Mesendoderm (in vitro differentiated cells): ENCODE results near the gene TTLL12.
"Not testable (repeated sequence)": the region's sequence is repeated elsewhere in the genome, so short reads cannot be mapped to it uniquely, and the experiment has no call there.

ENCODE experiments used
- DNase-seq: peaks from one replicate; pipeline ENCODE4 v3.0.0; 2013
- H2AK5ac ChIP-seq: 2 replicates; pipeline ENCODE4 v1.6.1; 2013; ENCODE audit warnings: low read length, inconsistent platforms
- H2BK120ac ChIP-seq: 2 replicates; pipeline ENCODE4 v1.6.1; 2013; ENCODE audit warnings: low read depth, mild to moderate bottlenecking, low read length, moderate library complexity, mixed read lengths
- H2BK15ac ChIP-seq: replicated peaks from 2 replicates; pipeline ENCODE4 v1.6.1; 2013; ENCODE audit warnings: low read depth, mild to moderate bottlenecking, moderate library complexity
- H2BK5ac ChIP-seq: 2 replicates; pipeline ENCODE4 v1.6.1; 2013; ENCODE audit warnings: low read length, inconsistent platforms
- H3K18ac ChIP-seq: 2 replicates; pipeline ENCODE4 v1.6.1; 2013; ENCODE audit warnings: mild to moderate bottlenecking, low read length, mixed read lengths
- H3K23ac ChIP-seq: one replicate; pipeline ENCODE4 v1.6.1; 2013; ENCODE audit warnings: low read length
- H3K27ac ChIP-seq: 2 replicates; pipeline ENCODE4 v1.5.1; 2013; ENCODE audit warnings: low read depth, mild to moderate bottlenecking, inconsistent platforms, low read length, moderate library complexity
- H3K27me3 ChIP-seq: 2 replicates; pipeline ENCODE4 v1.6.1; 2013; ENCODE audit warnings: low read length, control low read depth, mild to moderate bottlenecking, inconsistent platforms; ENCODE audit not compliant: insufficient read depth, poor library complexity
- H3K36me3 ChIP-seq: 2 replicates; pipeline ENCODE4 v1.6.1; 2013; ENCODE audit warnings: low read length, inconsistent platforms; ENCODE audit not compliant: control insufficient read depth, insufficient read depth
- H3K4ac ChIP-seq: one replicate; pipeline ENCODE4 v1.6.1; 2013; ENCODE audit warnings: low read depth, mild to moderate bottlenecking, low read length, moderate library complexity
- H3K4me1 ChIP-seq: 2 replicates; pipeline ENCODE4 v1.6.1; 2013; ENCODE audit warnings: low read depth, low read length, inconsistent platforms; ENCODE audit not compliant: control insufficient read depth
- H3K4me2 ChIP-seq: 2 replicates; pipeline ENCODE4 v1.6.1; 2013; ENCODE audit warnings: low read length
- H3K4me3 ChIP-seq: 2 replicates; pipeline ENCODE4 v1.5.1; 2013; ENCODE audit warnings: mild to moderate bottlenecking, low read length
- H3K56ac ChIP-seq: one replicate; pipeline ENCODE4 v1.6.1; 2013; ENCODE audit warnings: low read length
- H3K79me1 ChIP-seq: 2 replicates; pipeline ENCODE4 v1.6.1; 2013; ENCODE audit warnings: low read length, inconsistent platforms
- H3K79me2 ChIP-seq: 2 replicates; pipeline ENCODE4 v1.6.1; 2013; ENCODE audit warnings: mild to moderate bottlenecking, low read length; ENCODE audit not compliant: control insufficient read depth, insufficient read depth
- H3K9ac ChIP-seq: 2 replicates; pipeline ENCODE4 v1.6.1; 2013; ENCODE audit warnings: low read length, inconsistent platforms
- H4K5ac ChIP-seq: one replicate; pipeline ENCODE4 v1.6.1; 2013; ENCODE audit warnings: low read length
- H4K8ac ChIP-seq: one replicate; pipeline ENCODE4 v1.6.1; 2013; ENCODE audit warnings: low read depth, mild to moderate bottlenecking, control low read depth, low read length, moderate library complexity
- WGBS: extraction: QIAGEN DNeasy Blood & Tissue Kit; methylation state at CpG from one replicate; pipeline ENCODE4 v1.1.7; 2013; ENCODE audit warnings: low lambda C conversion rate, missing lambda C conversion rate; ENCODE audit not compliant: insufficient coverage; ENCODE audit errors: extremely low coverage; 5-methylcytosine and 5-hydroxymethylcytosine counted together

The TTLL12 gene

GRCh38 chr22:43151251-43152002 lies 35.5 kb downstream of the TTLL12 start, which contains the start of gene TSPO:
Gene TSPO, plus strand, starts transcription at chr22:43151559. Its CDS starts 7,680 bp downstream, at chr22:43159239.
- no peak within 1 kb of the TSS for H4K5ac ChIP-seq
- no peak within 1 kb of the TSS for H3K4ac ChIP-seq
- no peak within 1 kb of the TSS for H2BK15ac ChIP-seq
- no peak within 1 kb of the TSS for H3K18ac ChIP-seq
- peak within 1 kb of the TSS; percentile 90 for H3K56ac ChIP-seq
- H4K8ac ChIP-seq: no peak within 1 kb of the TSS
- peak within 1 kb of the TSS; percentile 73 for H3K9ac ChIP-seq
- H2AK5ac ChIP-seq: peak within 1 kb of the TSS; percentile 24
- H3K36me3 ChIP-seq: no peaks in the 10 kb centered on the region
- H3K4me1 ChIP-seq: no peaks in the 10 kb centered on the region
- DNase-seq: peak; percentile 9
- H3K27me3 ChIP-seq: no peaks in the 10 kb centered on the region
- H3K27ac ChIP-seq: no peak within 1 kb of the TSS
- H3K4me3 ChIP-seq: peak within 1 kb of the TSS; percentile 30
- no peak within 1 kb of the TSS for H2BK5ac ChIP-seq
- no peaks in the 10 kb centered on the region for H3K79me1 ChIP-seq
- H3K79me2 ChIP-seq: no peaks in the 10 kb centered on the region
- H3K4me2 ChIP-seq: peak within 1 kb of the TSS; percentile 70
- no peak within 1 kb of the TSS for H3K23ac ChIP-seq
- no CpG with 5 or more reads among the region's 75 CpGs for WGBS
- H2BK120ac ChIP-seq: no peak within 1 kb of the TSS

DNA sequence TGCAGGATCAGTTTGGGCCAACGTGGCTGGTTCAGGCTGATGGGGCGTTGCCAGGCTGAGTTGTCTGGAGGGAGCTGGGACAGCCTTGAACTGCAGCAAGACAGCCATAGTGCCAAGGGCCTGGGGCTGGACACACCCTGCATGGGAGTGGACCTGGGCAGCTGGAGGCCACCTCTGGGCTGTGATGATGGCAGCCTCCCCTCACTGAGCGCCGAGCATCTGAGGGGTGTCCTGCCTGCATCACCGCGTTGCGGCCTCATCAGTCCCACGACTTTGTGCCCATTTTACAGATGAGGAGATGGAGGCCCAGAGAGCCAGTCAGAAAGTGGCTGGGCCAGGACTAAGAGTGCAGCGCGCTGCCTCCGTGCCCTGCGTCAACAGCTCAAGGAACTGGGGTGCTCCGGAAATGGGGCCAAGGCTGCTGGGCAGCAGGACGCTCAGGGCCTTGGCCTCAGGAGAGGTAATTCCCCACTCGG lies 36.2 kb downstream of the TTLL12 start:
- Histone ChIP-seq H3K9ac (peak overlapping the region; percentile 54), H2BK15ac (no peak overlapping the region), H3K79me1 (no peaks in the 10 kb centered on the region), H3K4me3 (peak overlapping the region; percentile 16), H4K8ac (no peak overlapping the region), H3K18ac (no peak overlapping the region), H2BK5ac (no peak overlapping the region), H3K27me3 (no peaks in the 10 kb centered on the region), H3K4ac (no peak overlapping the region), H2BK120ac (no peak overlapping the region), H3K23ac (no peak overlapping the region), H3K36me3 (no peaks in the 10 kb centered on the region), H3K4me2 (peak overlapping the region; percentile 61), H3K79me2 (no peaks in the 10 kb centered on the region), H2AK5ac (no peak overlapping the region), H3K27ac (no peak overlapping the region), H4K5ac (no peak overlapping the region), H3K4me1 (no peaks in the 10 kb centered on the region), H3K56ac (peak overlapping the region; percentile 90)
- no CpG with 5 or more reads among the region's 15 CpGs for WGBS
- DNase-seq: no peak

DNA sequence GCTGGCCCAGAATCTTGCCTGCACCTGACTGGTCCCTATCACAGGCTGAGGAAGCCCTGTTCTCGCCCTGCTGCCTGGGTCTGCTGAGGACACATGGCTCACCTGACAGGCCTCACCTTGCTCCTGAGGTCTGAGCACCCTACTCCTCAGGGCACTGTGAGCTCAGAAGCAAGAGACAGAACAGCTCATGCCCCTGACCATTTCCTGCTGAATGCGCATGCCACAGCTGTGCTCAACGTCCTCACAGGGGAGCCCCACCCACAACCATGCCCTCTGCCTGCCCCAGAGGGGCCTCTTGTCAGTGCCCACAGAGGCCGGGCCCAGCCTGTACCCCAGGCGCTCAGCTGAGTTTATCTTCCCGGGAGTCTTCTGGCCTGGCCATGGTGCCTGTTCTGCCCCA lies 38.4 kb downstream of the TTLL12 start:
- WGBS: no CpG with 5 or more reads among the region's 6 CpGs
- H3K4me1 ChIP-seq: no peaks in the 10 kb centered on the region
- no peak overlapping the region for H2BK120ac ChIP-seq
- H3K23ac ChIP-seq: no peak overlapping the region
- no peaks in the 10 kb centered on the region for H3K36me3 ChIP-seq
- no peak overlapping the region for H3K4ac ChIP-seq
- DNase-seq: no peak
- H3K4me2 ChIP-seq: no peak overlapping the region
- H3K79me1 ChIP-seq: no peaks in the 10 kb centered on the region
- no peak overlapping the region for H3K56ac ChIP-seq
- H3K18ac ChIP-seq: no peak overlapping the region
- no peak overlapping the region for H4K8ac ChIP-seq
- H2AK5ac ChIP-seq: no peak overlapping the region
- H3K4me3 ChIP-seq: no peak overlapping the region
- no peak overlapping the region for H3K9ac ChIP-seq
- H3K27me3 ChIP-seq: no peaks in the 10 kb centered on the region
- no peaks in the 10 kb centered on the region for H3K79me2 ChIP-seq
- no peak overlapping the region for H2BK5ac ChIP-seq
- H4K5ac ChIP-seq: no peak overlapping the region
- no peak overlapping the region for H2BK15ac ChIP-seq
- no peak overlapping the region for H3K27ac ChIP-seq

DNA sequence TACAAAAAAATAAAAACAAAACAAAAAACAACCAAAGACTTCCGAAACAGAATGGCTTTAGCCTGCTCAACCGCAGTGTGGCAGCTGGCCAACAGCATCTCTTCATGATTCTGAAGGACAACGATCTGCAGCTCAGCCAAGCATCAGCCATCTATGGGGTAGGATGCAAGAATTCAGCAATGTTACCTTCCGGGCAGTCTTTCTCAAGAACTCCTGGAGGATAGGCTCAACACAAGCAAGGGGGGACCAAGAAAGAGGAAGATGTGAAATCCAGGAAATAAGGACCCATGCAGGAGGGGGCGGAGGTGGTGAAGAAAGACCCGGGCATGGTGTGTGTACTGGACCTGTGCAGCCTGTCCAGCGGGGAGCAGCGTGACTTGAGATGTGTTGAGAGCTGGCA lies 39.1 kb downstream of the TTLL12 start:
- no peak overlapping the region for H3K9ac ChIP-seq
- WGBS: no CpG with 5 or more reads among the region's 8 CpGs

DNA sequence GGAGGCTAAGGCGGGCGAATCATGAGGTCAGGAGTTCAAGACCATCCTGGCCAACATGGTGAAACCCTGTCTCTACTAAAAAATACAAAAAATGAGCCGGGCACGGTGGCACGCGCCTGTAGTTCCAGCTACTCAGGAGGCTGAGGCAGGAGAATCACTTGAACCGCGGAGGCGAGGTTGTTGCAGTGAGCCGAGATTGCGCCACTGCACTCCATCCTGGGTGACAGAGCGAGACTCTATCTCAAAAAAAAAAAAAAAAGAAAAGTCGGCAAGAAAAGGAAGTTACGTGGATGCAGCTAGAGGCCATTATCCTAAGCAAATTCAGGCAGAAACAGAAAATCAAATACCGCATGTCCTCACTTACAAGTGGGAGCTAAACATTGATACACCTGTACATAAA lies 40.6 kb downstream of the TTLL12 start:
- H3K56ac ChIP-seq, H2BK120ac ChIP-seq, H3K79me2 ChIP-seq, H3K4me2 ChIP-seq, H3K4ac ChIP-seq, H4K8ac ChIP-seq, H3K18ac ChIP-seq, H3K4me1 ChIP-seq, H3K36me3 ChIP-seq, H2BK5ac ChIP-seq, H3K79me1 ChIP-seq, H3K4me3 ChIP-seq, H3K27me3 ChIP-seq, H3K23ac ChIP-seq, H2AK5ac ChIP-seq, H4K5ac ChIP-seq, H3K9ac ChIP-seq, DNase-seq, H2BK15ac ChIP-seq, H3K27ac ChIP-seq: not testable (repeated sequence)
- no CpG with 5 or more reads among the region's 15 CpGs for WGBS

More for the DNA sequence above, 39.1 kb downstream of the TTLL12 start:
- H4K8ac ChIP-seq: no peak overlapping the region
- no peak overlapping the region for H2BK5ac ChIP-seq
- H3K23ac ChIP-seq: no peak overlapping the region
- no peaks in the 10 kb centered on the region for H3K27me3 ChIP-seq
- H3K4me2 ChIP-seq: no peak overlapping the region
- H3K36me3 ChIP-seq: no peaks in the 10 kb centered on the region
- H3K56ac ChIP-seq: no peak overlapping the region
- no peak overlapping the region for H2BK120ac ChIP-seq
- no peaks in the 10 kb centered on the region for H3K79me2 ChIP-seq
- no peak overlapping the region for H2BK15ac ChIP-seq
- H3K27ac ChIP-seq: no peak overlapping the region
- no peaks in the 10 kb centered on the region for H3K79me1 ChIP-seq
- DNase-seq: no peak
- no peak overlapping the region for H3K4me3 ChIP-seq
- no peak overlapping the region for H4K5ac ChIP-seq
- no peak overlapping the region for H3K4ac ChIP-seq
- H3K4me1 ChIP-seq: no peaks in the 10 kb centered on the region
- no peak overlapping the region for H2AK5ac ChIP-seq
- H3K18ac ChIP-seq: no peak overlapping the region

DNA sequence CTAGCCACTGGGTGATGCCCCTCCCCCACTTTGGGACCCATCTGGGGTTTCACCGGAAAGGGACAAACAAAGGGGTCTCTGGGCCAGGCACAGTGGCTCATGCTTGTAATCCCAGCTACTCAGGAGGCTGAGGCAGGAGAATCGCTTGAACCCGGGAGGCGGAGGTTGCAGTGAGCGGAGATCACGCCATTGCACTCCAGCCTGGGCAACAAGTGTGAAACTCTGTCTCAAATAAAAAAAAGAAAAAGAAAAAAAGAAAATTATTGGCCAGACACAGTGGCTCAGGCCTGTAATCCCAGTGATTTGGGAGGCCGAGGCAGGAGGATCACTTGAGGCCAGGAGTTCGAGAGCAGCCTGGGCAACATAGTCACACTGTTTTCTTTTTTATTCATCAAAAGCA lies 41.6 kb downstream of the TTLL12 start:
- not testable (repeated sequence) for H3K4me2 ChIP-seq, DNase-seq, H3K4me1 ChIP-seq, H3K4ac ChIP-seq, H3K27me3 ChIP-seq, H3K36me3 ChIP-seq, H3K79me1 ChIP-seq, H2AK5ac ChIP-seq, H2BK5ac ChIP-seq, H3K56ac ChIP-seq, H3K23ac ChIP-seq, H3K18ac ChIP-seq, H3K4me3 ChIP-seq, H2BK120ac ChIP-seq, H3K27ac ChIP-seq, H3K79me2 ChIP-seq, H3K9ac ChIP-seq, H2BK15ac ChIP-seq, H4K8ac ChIP-seq, H4K5ac ChIP-seq
- WGBS: no CpG with 5 or more reads among the region's 8 CpGs
